CD4-positive, CD25-positive, alpha-beta regulatory T cell (primary cell): ENCODE results near the gene TPI1. TPM values are rescaled to one million over a fixed set of nuclear protein-coding genes. Genes with fewer than 3 reads are reported as not detected.

Experiments
- ATAC-seq, 2 donors: fragments of 150-1000 bp; cut with Tn5 transposase; one replicate each; pipeline ENCODE4 v1.10.0; 2021; ENCODE audit warnings: low read depth in 2 of 2, moderate number of reproducible peaks in 2 of 2, moderate library complexity in 1 of 2
- DNase-seq, 3 donors: peaks; one replicate each; pipeline versions ENCODE4 v3.0.0 to v3.0.0-alpha.2; 2012 to 2022; ENCODE audit warnings: mixed read lengths in 1 of 3
- H3K27ac ChIP-seq: one replicate; pipeline ENCODE4 v1.7.0; 2013; ENCODE audit warnings: mild to moderate bottlenecking, low read length; ENCODE audit not compliant: insufficient read depth, poor library complexity, severe bottlenecking
- H3K27me3 ChIP-seq: one replicate; pipeline ENCODE4 v1.7.0; 2013; ENCODE audit warnings: low read length; ENCODE audit not compliant: control insufficient read depth, insufficient read depth
- H3K36me3 ChIP-seq: one replicate; pipeline ENCODE4 v1.7.0; 2013; ENCODE audit warnings: mild to moderate bottlenecking, low read length, moderate library complexity; ENCODE audit not compliant: control insufficient read depth, insufficient read depth
- H3K4me1 ChIP-seq: 2 replicates; pipeline ENCODE4 v1.7.0; 2013; ENCODE audit warnings: mild to moderate bottlenecking, low read length; ENCODE audit not compliant: insufficient read depth, control insufficient read depth, poor library complexity, severe bottlenecking
- H3K4me3 ChIP-seq: one replicate; pipeline ENCODE4 v1.7.0; 2013; ENCODE audit warnings: low read depth, mild to moderate bottlenecking, low read length, moderate library complexity
- H3K9me3 ChIP-seq, 2 experiments: 1 replicate in 1 of 2; 2 replicates in 1 of 2; pipeline ENCODE4 v1.7.0; 2013; ENCODE audit warnings: low read length in 2 of 2, mild to moderate bottlenecking in 1 of 2, moderate library complexity in 1 of 2; ENCODE audit not compliant: control insufficient read depth in 2 of 2
- H3K27ac Mint-ChIP-seq, 3 donors: one replicate each; pipeline ENCODE4 v1.8.0; 2020 to 2022; ENCODE audit warnings: mild to moderate bottlenecking in 3 of 3, mixed read lengths in 3 of 3, moderate library complexity in 2 of 3
- H3K27me3 Mint-ChIP-seq: one replicate; pipeline ENCODE4 v1.8.0; 2022; ENCODE audit warnings: mild to moderate bottlenecking, mixed read lengths
- H3K36me3 Mint-ChIP-seq: one replicate; pipeline ENCODE4 v1.8.0; 2020; ENCODE audit warnings: mixed read lengths
- H3K4me1 Mint-ChIP-seq, 4 donors: one replicate each; pipeline ENCODE4 v1.8.0; 2020 to 2022; ENCODE audit warnings: mixed read lengths in 4 of 4, mild to moderate bottlenecking in 1 of 4
- H3K4me3 Mint-ChIP-seq, 4 donors: one replicate each; pipeline ENCODE4 v1.8.0; 2020 to 2022; ENCODE audit warnings: mild to moderate bottlenecking in 4 of 4, mixed read lengths in 4 of 4, moderate library complexity in 3 of 4
- H3K9me3 Mint-ChIP-seq, 7 donors: one replicate each; pipeline ENCODE4 v1.8.0; 2020 to 2022; ENCODE audit warnings: mixed read lengths in 7 of 7, mild to moderate bottlenecking in 3 of 7, moderate library complexity in 2 of 7
- polyA plus RNA-seq, 4 donors: library from polyadenylated mRNA; unstranded; fragments of 300-500 nt; fragmentation: Illumina TruSeq; gene quantifications; one replicate each; pipeline ENCODE4 v1.2.3, GENCODE V29; 2021
- total RNA-seq: library from RNA; stranded (reverse); gene quantifications from one replicate; pipeline ENCODE4 v1.2.3, GENCODE V29; 2022

The TPI1 gene
- total and polyA plus RNA-seq, 5 donors from 2014 or later = 153 to 633 (median 512) TPM

- DNase-seq (no peak), ATAC-seq (no peak)
- H3K4me1 Mint-ChIP-seq = peaks cover 0 to 5% (median 2%) of the 10 kb centered on the region in 4 donors
- H3K4me3 ChIP-seq = no peak overlapping the region
- peaks cover 3% of the 10 kb centered on the region for H3K4me1 ChIP-seq
- H3K27me3 ChIP-seq = no peaks in the 10 kb centered on the region
- H3K27ac Mint-ChIP-seq = peak overlapping the region in 1 of 3 donors; percentile 26
- H3K36me3 ChIP-seq = no peaks in the 10 kb centered on the region
- H3K9me3 ChIP-seq = no peaks in the 10 kb centered on the region
- H3K27ac ChIP-seq = no peak overlapping the region
- no peak overlapping the region for H3K4me3 Mint-ChIP-seq
- H3K27me3 Mint-ChIP-seq = peaks cover 6% of the 10 kb centered on the region
- H3K9me3 Mint-ChIP-seq = no peaks in the 10 kb centered on the region
- H3K36me3 Mint-ChIP-seq = no peaks in the 10 kb centered on the region
These were observed 29.8 kb upstream of the TPI1 start for GRCh38 chr12:6837370-6838060.

GRCh38 chr12:6838854-6839253, 28.5 kb upstream of the TPI1 start:
- Mint-ChIP-seq H3K36me3 (no peaks in the 10 kb centered on the region), H3K27ac (no peak overlapping the region), H3K9me3 (no peaks in the 10 kb centered on the region), H3K4me3 (no peak overlapping the region), H3K27me3 (peaks cover 6% of the 10 kb centered on the region), H3K4me1 (peaks cover 0 to 5% (median 2%) of the 10 kb centered on the region in 4 donors)
- H3K4me1 ChIP-seq = peaks cover 3% of the 10 kb centered on the region
- H3K9me3 ChIP-seq = no peaks in the 10 kb centered on the region
- H3K36me3 ChIP-seq = no peaks in the 10 kb centered on the region
- H3K4me3 ChIP-seq = no peak overlapping the region
- DNase-seq (no peak), ATAC-seq (no peak)
- H3K27ac ChIP-seq = no peak overlapping the region
- no peaks in the 10 kb centered on the region for H3K27me3 ChIP-seq

GRCh38 chr12:6839482-6840201, 27.7 kb upstream of the TPI1 start:
- H3K36me3 Mint-ChIP-seq = no peaks in the 10 kb centered on the region
- no peaks in the 10 kb centered on the region for H3K9me3 Mint-ChIP-seq
- H3K27ac ChIP-seq = no peak overlapping the region
- no peaks in the 10 kb centered on the region for H3K36me3 ChIP-seq
- no peaks in the 10 kb centered on the region for H3K27me3 ChIP-seq
- peaks cover 3% of the 10 kb centered on the region for H3K4me1 ChIP-seq
- DNase-seq (no peak), ATAC-seq (no peak)
- H3K27me3 Mint-ChIP-seq = peaks cover 6% of the 10 kb centered on the region
- no peak overlapping the region for H3K4me3 Mint-ChIP-seq
- no peaks in the 10 kb centered on the region for H3K9me3 ChIP-seq
- no peak overlapping the region for H3K27ac Mint-ChIP-seq
- H3K4me3 ChIP-seq = no peak overlapping the region
- peaks cover 0 to 5% (median 2%) of the 10 kb centered on the region in 4 donors for H3K4me1 Mint-ChIP-seq

GRCh38 chr12:6840330-6840729, 27.0 kb upstream of the TPI1 start:
- Histone ChIP-seq H3K4me1 (peaks cover 3% of the 10 kb centered on the region), H3K36me3 (no peaks in the 10 kb centered on the region), H3K4me3 (no peak overlapping the region), H3K27me3 (no peaks in the 10 kb centered on the region), H3K9me3 (no peaks in the 10 kb centered on the region), H3K27ac (no peak overlapping the region)
- no peak overlapping the region for H3K27ac Mint-ChIP-seq
- H3K36me3 Mint-ChIP-seq = no peaks in the 10 kb centered on the region
- H3K27me3 Mint-ChIP-seq = peaks cover 6% of the 10 kb centered on the region
- peaks cover 0 to 5% (median 2%) of the 10 kb centered on the region in 4 donors for H3K4me1 Mint-ChIP-seq
- H3K9me3 Mint-ChIP-seq = no peaks in the 10 kb centered on the region
- no peak overlapping the region for H3K4me3 Mint-ChIP-seq
- ATAC-seq (no peak), DNase-seq (no peak)

- DNase-seq (no peak), ATAC-seq (no peak)
- no peaks in the 10 kb centered on the region for H3K4me1 Mint-ChIP-seq
These were observed 26.4 kb upstream of the TPI1 start, which contains the start of gene GNB3 for GRCh38 chr12:6840761-6841515. TSS of gene GNB3 (plus strand) at chr12:6840925. CDS start at chr12:6841288, 363 bp downstream.

GRCh38 chr12:6842075-6842474, 25.3 kb upstream of the TPI1 start:
- Mint-ChIP-seq H3K36me3 (no peaks in the 10 kb centered on the region), H3K4me3 (no peak overlapping the region), H3K9me3 (no peaks in the 10 kb centered on the region), H3K27ac (no peak overlapping the region), H3K4me1 (no peaks in the 10 kb centered on the region), H3K27me3 (no peaks in the 10 kb centered on the region)
- ATAC-seq (no peak), DNase-seq (no peak)
- Histone ChIP-seq H3K27me3 (no peaks in the 10 kb centered on the region), H3K9me3 (no peaks in the 10 kb centered on the region), H3K36me3 (no peaks in the 10 kb centered on the region), H3K4me1 (no peaks in the 10 kb centered on the region), H3K27ac (no peak overlapping the region), H3K4me3 (no peak overlapping the region)

More at GRCh38 chr12:6840761-6841515, 26.4 kb upstream of the TPI1 start, which contains the start of gene GNB3:
- no peak within 1 kb of the TSS for H3K4me3 ChIP-seq
- H3K27ac Mint-ChIP-seq = no peak within 1 kb of the TSS
- H3K36me3 ChIP-seq = no peaks in the 10 kb centered on the region
- no peaks in the 10 kb centered on the region for H3K9me3 Mint-ChIP-seq
- H3K27me3 Mint-ChIP-seq = peaks cover under 1% of the 10 kb centered on the region
- H3K27ac ChIP-seq = no peak within 1 kb of the TSS
- no peaks in the 10 kb centered on the region for H3K9me3 ChIP-seq
- no peaks in the 10 kb centered on the region for H3K36me3 Mint-ChIP-seq
- H3K4me3 Mint-ChIP-seq = no peak within 1 kb of the TSS
- peaks cover under 1% of the 10 kb centered on the region for H3K4me1 ChIP-seq
- no peaks in the 10 kb centered on the region for H3K27me3 ChIP-seq

- Histone ChIP-seq H3K27ac (no peak overlapping the region), H3K9me3 (no peaks in the 10 kb centered on the region), H3K27me3 (no peaks in the 10 kb centered on the region), H3K36me3 (no peaks in the 10 kb centered on the region), H3K4me3 (no peak overlapping the region), H3K4me1 (no peaks in the 10 kb centered on the region)
- Mint-ChIP-seq H3K36me3 (no peaks in the 10 kb centered on the region), H3K27ac (peak overlapping the region in 1 of 3 donors; percentile 87), H3K4me3 (no peak overlapping the region), H3K9me3 (no peaks in the 10 kb centered on the region), H3K27me3 (no peaks in the 10 kb centered on the region), H3K4me1 (no peaks in the 10 kb centered on the region)
- no peak for DNase-seq
- ATAC-seq = no peak
These were observed 24.0 kb upstream of the TPI1 start for GRCh38 chr12:6843118-6843902.
